T-cell (primary cell): ENCODE data around the gene DHCR24. TPM values are rescaled to one million over a fixed set of nuclear protein-coding genes. Genes with fewer than 3 reads are reported as not detected.

ENCODE experiments used
- ATAC-seq, 4 experiments: fragments of 200-7000 bp in 3 of 4; fragments of 150-1000 bp in 1 of 4; cut with Tn5 transposase; replicated peaks in 1 of 4; 1 replicate in 3 of 4; 2 replicates in 1 of 4; pipeline ENCODE4 v1.10.0; 2021; ENCODE audit warnings: moderate library complexity in 3 of 4, mild to moderate bottlenecking in 2 of 4, moderate number of reproducible peaks in 1 of 4
- CTCF ChIA-PET, 2 donors: fragments of 300-600 bp; sonication (Branson Sonifier 250); formaldehyde crosslinking; loops; one replicate each; lab custom pipeline; 2022; ENCODE audit warnings: antibody characterized with exemption in 2 of 2; lab: Charles Lee
- POLR2A ChIA-PET, 2 donors: fragments of 300-600 bp; sonication (Branson Sonifier 250); formaldehyde crosslinking; loops; one replicate each; lab custom pipeline; 2022; ENCODE audit warnings: antibody characterized with exemption in 2 of 2; lab: Charles Lee
- DNase-seq, 35 experiments: peaks; one replicate each; pipeline versions ENCODE4 v3.0.0 to v3.0.0-alpha.2; 2013 to 2023
- H3K27ac ChIP-seq: one replicate; pipeline ENCODE4 v1.5.1; 2013; ENCODE audit warnings: low read length
- H3K27me3 ChIP-seq, 2 experiments: replicated peaks in 1 of 2; 1 replicate in 1 of 2; 2 replicates in 1 of 2; pipeline versions ENCODE4 v1.6.1 to v1.7.0; 2013; ENCODE audit warnings: low read length in 1 of 2, mixed read lengths in 1 of 2; ENCODE audit not compliant: control insufficient read depth in 2 of 2, insufficient read depth in 2 of 2; ENCODE audit errors: extremely low read depth in 1 of 2
- H3K36me3 ChIP-seq, 2 donors: 1 replicate in 1 of 2; 2 replicates in 1 of 2; pipeline versions ENCODE4 v1.6.1 to v1.7.0; 2013; ENCODE audit warnings: low read length in 1 of 2; ENCODE audit not compliant: control insufficient read depth in 2 of 2, insufficient read depth in 1 of 2; ENCODE audit errors: extremely low read depth in 1 of 2
- H3K4me1 ChIP-seq, 2 experiments: 1 replicate in 1 of 2; 2 replicates in 1 of 2; pipeline versions ENCODE4 v1.6.1 to v1.7.0; 2013; ENCODE audit warnings: low read length in 2 of 2, mixed read lengths in 1 of 2; ENCODE audit not compliant: insufficient read depth in 2 of 2, control insufficient read depth in 1 of 2; ENCODE audit errors: extremely low read depth in 1 of 2
- H3K4me3 ChIP-seq, 2 donors: 1 replicate in 1 of 2; 2 replicates in 1 of 2; pipeline versions ENCODE4 v1.5.1 to v1.7.0; 2013; ENCODE audit warnings: mild to moderate bottlenecking in 2 of 2, low read length in 1 of 2, moderate library complexity in 1 of 2; ENCODE audit not compliant: control insufficient read depth in 1 of 2; ENCODE audit errors: extremely low read depth in 1 of 2
- H3K9me3 ChIP-seq: 2 replicates; pipeline ENCODE4 v1.7.0; 2013
- H3K27ac Mint-ChIP-seq, 2 donors: one replicate each; pipeline ENCODE4 v1.8.0; 2020 to 2021; ENCODE audit warnings: mild to moderate bottlenecking in 2 of 2, mixed read lengths in 2 of 2
- H3K27me3 Mint-ChIP-seq, 2 donors: one replicate each; pipeline ENCODE4 v1.8.0; 2021 to 2022; ENCODE audit warnings: mixed read lengths in 2 of 2
- H3K36me3 Mint-ChIP-seq: one replicate; pipeline ENCODE4 v1.8.0; 2021; ENCODE audit warnings: mixed read lengths
- H3K4me1 Mint-ChIP-seq, 3 donors: one replicate each; pipeline ENCODE4 v1.8.0; 2020 to 2022; ENCODE audit warnings: mixed read lengths in 3 of 3, mild to moderate bottlenecking in 1 of 3
- H3K4me3 Mint-ChIP-seq, 3 donors: one replicate each; pipeline ENCODE4 v1.8.0; 2020 to 2022; ENCODE audit warnings: mild to moderate bottlenecking in 3 of 3, mixed read lengths in 3 of 3, moderate library complexity in 3 of 3
- H3K9me3 Mint-ChIP-seq, 3 donors: one replicate each; pipeline ENCODE4 v1.8.0; 2020 to 2022; ENCODE audit warnings: mixed read lengths in 3 of 3
- WGBS: methylation state at CpG from one replicate; pipeline ENCODE4 v1.1.5; 2013; ENCODE audit warnings: missing lambda C conversion rate; ENCODE audit not compliant: insufficient coverage; 5-methylcytosine and 5-hydroxymethylcytosine counted together
- total RNA-seq, 35 experiments: library from RNA in 6 of 35; stranded (reverse) in 6 of 35; fragments of 120-200 nt in 1 of 35; gene quantifications; one replicate each; pipeline versions ENCODE4 v1.2.1 to v1.2.4 and lab custom pipeline; 2013 to 2026

Gene DHCR24
- total RNA-seq, 5 donors from 2014 or later (not counting 1 experiment from before 2014, with no cell fraction given) = 4.5 to 19.9 (median 10.7) TPM

GRCh38 chr1:54849219-54850068 is 37.6 kb downstream of the DHCR24 start:
- ATAC-seq (no peak), DNase-seq (no peak)
- no peak overlapping the region for H3K27ac ChIP-seq
- Mint-ChIP-seq H3K36me3 (peaks cover 24% of the 10 kb centered on the region), H3K4me1 (no peaks in the 10 kb centered on the region), H3K9me3 (peaks cover 0 to 4% (median 3%) of the 10 kb centered on the region in 3 donors), H3K27ac (no peak overlapping the region), H3K27me3 (no peaks in the 10 kb centered on the region), H3K4me3 (no peak overlapping the region)
- H3K4me1 ChIP-seq = no peaks in the 10 kb centered on the region
- H3K27me3 ChIP-seq = no peaks in the 10 kb centered on the region
- 94% methylated on average over 6 of the region's 6 CpGs for WGBS
- POLR2A ChIA-PET = no interaction called here
- H3K9me3 ChIP-seq = no peaks in the 10 kb centered on the region
- no peak overlapping the region for H3K4me3 ChIP-seq
- CTCF ChIA-PET = no interaction called here
- peaks cover 0 to 9% of the 10 kb centered on the region in 2 donors for H3K36me3 ChIP-seq

DNA sequence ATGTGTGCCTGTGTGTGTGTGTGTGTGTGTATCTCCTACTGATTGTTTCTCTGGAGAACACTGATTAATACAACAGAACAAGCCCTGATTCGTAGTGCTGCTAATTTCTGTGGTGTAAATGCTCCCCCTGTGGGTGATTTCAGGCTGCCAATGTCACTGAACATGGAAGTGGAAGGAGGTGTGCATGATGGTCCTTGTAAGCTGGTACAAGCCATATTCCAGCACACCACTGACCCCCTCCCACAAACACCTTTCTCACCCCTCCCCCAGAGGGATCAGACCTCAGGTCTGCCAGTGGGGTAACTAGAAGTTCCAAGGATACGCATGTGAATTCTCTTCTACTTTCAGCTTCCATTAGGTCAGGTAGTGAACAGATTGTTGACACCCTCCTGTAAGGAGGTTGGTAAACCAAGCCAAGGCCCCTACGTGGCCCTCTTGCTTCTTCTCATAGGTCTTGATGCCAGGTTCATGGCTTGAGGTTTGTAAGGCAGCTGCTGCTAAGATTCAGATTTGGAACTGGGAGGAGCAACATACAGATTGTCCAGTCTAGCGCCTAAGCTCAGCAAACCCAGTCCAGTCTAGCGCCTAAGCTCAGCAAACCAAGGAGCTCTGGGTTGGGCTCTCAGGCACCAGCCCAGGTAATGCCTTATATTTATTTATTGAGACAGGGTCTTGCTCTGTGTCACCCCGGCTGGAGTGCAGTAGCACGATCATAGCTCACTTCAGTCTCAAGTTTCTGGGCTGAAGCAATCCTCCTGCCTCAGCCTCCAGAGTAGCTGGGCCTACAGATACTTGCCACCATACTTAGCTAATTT is 38.7 kb downstream of the DHCR24 start:
- Mint-ChIP-seq H3K27ac (no peak overlapping the region), H3K4me1 (no peaks in the 10 kb centered on the region), H3K4me3 (no peak overlapping the region), H3K36me3 (peaks cover 13% of the 10 kb centered on the region), H3K9me3 (peaks cover 0 to 4% (median 3%) of the 10 kb centered on the region in 3 donors), H3K27me3 (no peaks in the 10 kb centered on the region)
- H3K4me3 ChIP-seq = no peak overlapping the region
- ATAC-seq (no peak), DNase-seq (no peak)
- H3K27ac ChIP-seq = no peak overlapping the region
- 100% methylated on average over 3 of the region's 7 CpGs for WGBS
- no peaks in the 10 kb centered on the region for H3K4me1 ChIP-seq
- CTCF ChIA-PET = no interaction called here
- H3K9me3 ChIP-seq = no peaks in the 10 kb centered on the region
- H3K27me3 ChIP-seq = no peaks in the 10 kb centered on the region
- H3K36me3 ChIP-seq = peaks cover 0 to 9% of the 10 kb centered on the region in 2 donors
- POLR2A ChIA-PET = no interaction called here

DNA sequence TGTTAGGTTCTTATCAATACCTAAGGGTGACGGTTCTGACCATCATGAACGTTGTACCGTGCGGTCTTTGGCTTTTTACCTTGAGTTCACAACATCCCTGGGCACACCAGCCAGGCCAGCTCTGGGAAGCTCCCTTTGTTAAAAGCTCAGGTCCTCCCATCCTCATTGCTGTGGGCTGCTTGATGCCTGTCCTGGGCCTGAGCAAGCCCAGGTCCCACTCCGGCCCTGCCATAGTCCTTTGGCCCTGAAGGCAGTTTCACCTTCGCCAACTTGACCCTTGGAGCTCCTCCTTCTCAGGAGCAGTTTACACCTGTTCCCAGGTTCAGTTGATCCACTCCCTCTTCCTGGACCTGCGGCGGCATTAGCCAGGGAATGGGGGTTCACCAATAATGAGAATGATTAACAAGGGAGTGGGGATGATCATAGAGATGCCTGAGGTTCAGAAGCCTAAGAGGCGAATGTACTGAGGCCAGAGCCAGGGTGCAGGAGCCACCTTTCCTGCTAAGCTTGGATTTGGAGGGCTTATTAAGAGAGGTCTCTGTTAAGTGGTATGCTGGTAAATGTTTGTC is 40.2 kb downstream of the DHCR24 start:
- H3K4me1 Mint-ChIP-seq = no peaks in the 10 kb centered on the region
- DNase-seq (no peak), ATAC-seq (no peak)
- no peaks in the 10 kb centered on the region for H3K9me3 ChIP-seq
- ChIA-PET POLR2A (no interaction called here), CTCF (no interaction called here)
- H3K36me3 Mint-ChIP-seq = peaks cover 5% of the 10 kb centered on the region
- no peaks in the 10 kb centered on the region for H3K27me3 ChIP-seq
- no peaks in the 10 kb centered on the region for H3K4me1 ChIP-seq
- H3K4me3 Mint-ChIP-seq = no peak overlapping the region
- no peak overlapping the region for H3K27ac Mint-ChIP-seq
- H3K9me3 Mint-ChIP-seq = peaks cover 0 to 4% (median 3%) of the 10 kb centered on the region in 3 donors
- H3K4me3 ChIP-seq = no peak overlapping the region
- H3K27ac ChIP-seq = no peak overlapping the region
- WGBS = 89% methylated on average over 7 of the region's 9 CpGs
- peaks cover 0 to 4% of the 10 kb centered on the region in 2 donors for H3K36me3 ChIP-seq
- H3K27me3 Mint-ChIP-seq = no peaks in the 10 kb centered on the region

GRCh38 chr1:54846301-54846700 is 40.7 kb downstream of the DHCR24 start:
- H3K9me3 ChIP-seq = no peaks in the 10 kb centered on the region
- no peaks in the 10 kb centered on the region for H3K4me1 ChIP-seq
- no peak overlapping the region for H3K4me3 ChIP-seq
- peaks cover 0 to 4% (median 3%) of the 10 kb centered on the region in 3 donors for H3K9me3 Mint-ChIP-seq
- no peak for ATAC-seq
- H3K4me1 Mint-ChIP-seq = no peaks in the 10 kb centered on the region
- 97% methylated on average over 3 of the region's 3 CpGs for WGBS
- H3K27ac ChIP-seq = no peak overlapping the region
- CTCF ChIA-PET = no interaction called here
- DNase-seq = no peak
- no peak overlapping the region for H3K27ac Mint-ChIP-seq
- POLR2A ChIA-PET = no interaction called here
- H3K27me3 ChIP-seq = no peaks in the 10 kb centered on the region
- H3K36me3 Mint-ChIP-seq = peaks cover 2% of the 10 kb centered on the region
- H3K4me3 Mint-ChIP-seq = no peak overlapping the region
- no peaks in the 10 kb centered on the region for H3K27me3 Mint-ChIP-seq
- H3K36me3 ChIP-seq = no peaks in the 10 kb centered on the region

- WGBS = 91% methylated on average over 1 of the region's 5 CpGs
- CTCF ChIA-PET = no interaction called here
Measured at GRCh38 chr1:54845772-54846171, 41.2 kb downstream of the DHCR24 start.

GRCh38 chr1:54844564-54844963 is 42.4 kb downstream of the DHCR24 start:
- Histone ChIP-seq H3K27ac (no peak overlapping the region), H3K27me3 (no peaks in the 10 kb centered on the region), H3K36me3 (no peaks in the 10 kb centered on the region), H3K4me1 (no peaks in the 10 kb centered on the region), H3K9me3 (no peaks in the 10 kb centered on the region), H3K4me3 (no peak overlapping the region)
- ATAC-seq (no peak), DNase-seq (no peak)
- no peaks in the 10 kb centered on the region for H3K27me3 Mint-ChIP-seq
- ChIA-PET POLR2A (no interaction called here), CTCF (interaction anchor here in 1 of 2 donors (0.6 kb wide), 1 partner anchor 12 kb away, joined by 4 read pairs; no protein-coding TSS in a partner anchor)
- H3K4me3 Mint-ChIP-seq = no peak overlapping the region
- peaks cover 4% of the 10 kb centered on the region for H3K36me3 Mint-ChIP-seq
- no peaks in the 10 kb centered on the region for H3K4me1 Mint-ChIP-seq
- H3K27ac Mint-ChIP-seq = no peak overlapping the region
- WGBS = 90% methylated on average over 2 of the region's 3 CpGs
- peaks cover 0 to 4% (median 3%) of the 10 kb centered on the region in 3 donors for H3K9me3 Mint-ChIP-seq

More at GRCh38 chr1:54845772-54846171, 41.2 kb downstream of the DHCR24 start:
- H3K36me3 ChIP-seq = no peaks in the 10 kb centered on the region
- no peak overlapping the region for H3K4me3 ChIP-seq
- ATAC-seq = no peak
- Mint-ChIP-seq H3K36me3 (peaks cover 5% of the 10 kb centered on the region), H3K9me3 (peaks cover 0 to 4% (median 3%) of the 10 kb centered on the region in 3 donors), H3K4me3 (no peak overlapping the region), H3K27ac (no peak overlapping the region), H3K27me3 (no peaks in the 10 kb centered on the region), H3K4me1 (no peaks in the 10 kb centered on the region)
- no peaks in the 10 kb centered on the region for H3K27me3 ChIP-seq
- POLR2A ChIA-PET = no interaction called here
- no peaks in the 10 kb centered on the region for H3K9me3 ChIP-seq
- no peak for DNase-seq
- H3K4me1 ChIP-seq = no peaks in the 10 kb centered on the region
- H3K27ac ChIP-seq = no peak overlapping the region
